AG04449 (cell line): ENCODE measurements around the gene MYMK.

Source experiments
- CTCF ChIA-PET: fragments of 350-600 bp; formaldehyde crosslinking; extraction: SDS; loops from one replicate; lab custom pipeline; 2021; ENCODE audit warnings: antibody characterized with exemption; lab: Yijun Ruan, JAX
- POLR2A ChIA-PET: fragments of 400-600, 350-600 bp; formaldehyde crosslinking; extraction: SDS; loops from one replicate; lab custom pipeline; 2020; ENCODE audit warnings: antibody characterized with exemption, inconsistent platforms; lab: Yijun Ruan, JAX
- DNase-seq: peaks from one replicate; pipeline ENCODE4 v3.0.0-alpha.2; 2010; ENCODE audit warnings: low read depth, low spot score
- H3K4me3 ChIP-seq: 2 replicates; pipeline ENCODE4 v1.5.1; 2011; ENCODE audit warnings: low read depth, mild to moderate bottlenecking, control low read depth, low read length
- TF ChIP-seq, protein P1 (sequence below): IDR thresholded peaks from one replicate; pipeline ENCODE4 v1.5.1; 2011; ENCODE audit warnings: mild to moderate bottlenecking, moderate library complexity, low read length, control low read depth, inconsistent platforms; ENCODE audit not compliant: insufficient read depth; ENCODE audit errors: missing control alignments

MYMK gene

GRCh38 chr9:133533857-133534256, 9.1 kb upstream of the MYMK start:
- no peak for DNase-seq
- TF ChIP-seq, protein P1, sequence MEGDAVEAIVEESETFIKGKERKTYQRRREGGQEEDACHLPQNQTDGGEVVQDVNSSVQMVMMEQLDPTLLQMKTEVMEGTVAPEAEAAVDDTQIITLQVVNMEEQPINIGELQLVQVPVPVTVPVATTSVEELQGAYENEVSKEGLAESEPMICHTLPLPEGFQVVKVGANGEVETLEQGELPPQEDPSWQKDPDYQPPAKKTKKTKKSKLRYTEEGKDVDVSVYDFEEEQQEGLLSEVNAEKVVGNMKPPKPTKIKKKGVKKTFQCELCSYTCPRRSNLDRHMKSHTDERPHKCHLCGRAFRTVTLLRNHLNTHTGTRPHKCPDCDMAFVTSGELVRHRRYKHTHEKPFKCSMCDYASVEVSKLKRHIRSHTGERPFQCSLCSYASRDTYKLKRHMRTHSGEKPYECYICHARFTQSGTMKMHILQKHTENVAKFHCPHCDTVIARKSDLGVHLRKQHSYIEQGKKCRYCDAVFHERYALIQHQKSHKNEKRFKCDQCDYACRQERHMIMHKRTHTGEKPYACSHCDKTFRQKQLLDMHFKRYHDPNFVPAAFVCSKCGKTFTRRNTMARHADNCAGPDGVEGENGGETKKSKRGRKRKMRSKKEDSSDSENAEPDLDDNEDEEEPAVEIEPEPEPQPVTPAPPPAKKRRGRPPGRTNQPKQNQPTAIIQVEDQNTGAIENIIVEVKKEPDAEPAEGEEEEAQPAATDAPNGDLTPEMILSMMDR = no peak
- no peak overlapping the region for H3K4me3 ChIP-seq
- ChIA-PET POLR2A (no interaction called here), CTCF (interaction anchor here (1.0 to 1.6 kb wide), 4 partner anchors 191 to 460 kb away, joined by 3 to 5 read pairs (median 4); no protein-coding TSS in a partner anchor)

- ChIA-PET CTCF (interaction anchor here (1.0 to 3.9 kb wide), 6 partner anchors 191 to 461 kb away, joined by 3 to 15 read pairs (median 4); no protein-coding TSS in a partner anchor), POLR2A (no interaction called here)
- no peak for DNase-seq
- no peak overlapping the region for H3K4me3 ChIP-seq
- TF ChIP-seq, protein P1 = peak; percentile 65
Measured at GRCh38 chr9:133532937-133533668, 8.3 kb upstream of the MYMK start.

GRCh38 chr9:133531293-133531692, 6.5 kb upstream of the MYMK start:
- no peak for DNase-seq
- ChIA-PET POLR2A (no interaction called here), CTCF (interaction anchor here (0.7 to 3.9 kb wide), 4 partner anchors 11 to 463 kb away, joined by 3 to 15 read pairs (median 4); no protein-coding TSS in a partner anchor)
- no peak overlapping the region for H3K4me3 ChIP-seq
- TF ChIP-seq, protein P1 = no peak

DNA sequence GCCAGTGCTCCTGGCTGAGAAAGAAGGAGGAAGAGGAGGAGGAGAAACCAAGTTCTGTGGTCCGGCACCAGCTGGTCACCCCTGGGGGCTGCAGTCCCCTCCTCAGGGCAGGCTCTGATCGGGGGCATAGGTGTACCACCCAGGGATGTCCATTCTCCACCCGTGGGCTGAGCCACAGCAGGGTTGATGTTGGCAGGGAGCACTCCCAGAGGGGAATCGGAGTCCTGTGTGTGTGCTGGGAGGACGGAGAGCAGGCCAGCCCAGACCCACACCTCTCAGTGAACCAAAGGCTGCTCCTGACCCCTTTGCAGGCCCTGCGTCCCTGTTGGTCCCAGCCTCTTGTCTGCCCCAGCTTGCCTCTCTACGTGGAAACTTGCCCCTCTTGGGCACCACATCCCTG, 5.1 kb upstream of the MYMK start:
- TF ChIP-seq, protein P1 = no peak
- ChIA-PET CTCF (interaction anchor here (1.2 to 3.9 kb wide), 2 partner anchors 40 to 197 kb away, joined by 3 to 15 read pairs; no protein-coding TSS in a partner anchor), POLR2A (no interaction called here)
- no peak for DNase-seq
- no peak overlapping the region for H3K4me3 ChIP-seq

DNA sequence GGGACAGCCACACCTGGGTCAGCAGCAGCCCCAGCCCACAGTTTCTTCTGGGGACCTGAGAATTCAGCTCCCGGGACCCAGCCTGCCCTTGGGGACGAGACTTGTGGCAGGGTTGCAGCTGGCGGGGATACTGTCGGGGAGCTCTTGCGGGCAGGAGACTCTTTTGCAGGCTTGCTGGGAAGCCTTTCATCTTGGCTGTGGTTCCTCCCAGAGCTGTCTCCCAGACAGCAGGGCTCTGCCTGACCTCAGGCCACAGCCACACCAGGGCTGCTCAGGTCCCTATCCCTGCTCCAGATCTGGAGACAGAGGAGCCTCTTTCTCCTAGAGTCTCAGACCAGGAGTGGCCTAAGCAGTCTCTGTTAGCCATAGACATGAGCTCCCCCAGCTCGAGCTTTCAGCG, 4.7 kb upstream of the MYMK start:
- CTCF ChIA-PET = interaction anchor here (1.2 to 3.9 kb wide), 2 partner anchors 40 to 197 kb away, joined by 3 to 15 read pairs; no protein-coding TSS in a partner anchor
- no peak overlapping the region for H3K4me3 ChIP-seq
- TF ChIP-seq, protein P1 = no peak
- DNase-seq = no peak
- POLR2A ChIA-PET = no interaction called here

DNA sequence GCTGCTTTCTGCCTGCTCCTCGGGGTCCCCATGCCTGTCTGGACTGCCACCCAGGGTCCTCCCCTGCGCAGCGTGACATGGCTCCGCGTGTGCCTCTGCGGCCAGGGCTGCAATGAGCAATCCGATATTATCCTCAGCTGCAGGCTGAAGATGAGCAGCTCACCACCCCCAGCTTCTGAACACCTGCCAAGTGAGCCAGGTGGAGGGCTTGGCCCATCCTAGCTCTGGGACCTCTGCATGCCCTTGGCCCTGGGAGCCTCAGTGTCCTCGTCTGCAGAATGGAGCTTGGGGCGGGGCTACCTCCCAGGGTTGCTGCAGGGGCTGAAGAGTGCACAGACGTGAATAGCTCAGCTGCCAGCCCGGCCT, 4.1 kb upstream of the MYMK start:
- TF ChIP-seq, protein P1 = no peak
- ChIA-PET POLR2A (no interaction called here), CTCF (interaction anchor here (1.2 kb wide), 1 partner anchor 39 kb away, joined by 3 read pairs; no protein-coding TSS in a partner anchor)
- no peak overlapping the region for H3K4me3 ChIP-seq
- no peak for DNase-seq
